ENCODE results near the gene TNFAIP8L1.

TNFAIP8L1 gene

DNA sequence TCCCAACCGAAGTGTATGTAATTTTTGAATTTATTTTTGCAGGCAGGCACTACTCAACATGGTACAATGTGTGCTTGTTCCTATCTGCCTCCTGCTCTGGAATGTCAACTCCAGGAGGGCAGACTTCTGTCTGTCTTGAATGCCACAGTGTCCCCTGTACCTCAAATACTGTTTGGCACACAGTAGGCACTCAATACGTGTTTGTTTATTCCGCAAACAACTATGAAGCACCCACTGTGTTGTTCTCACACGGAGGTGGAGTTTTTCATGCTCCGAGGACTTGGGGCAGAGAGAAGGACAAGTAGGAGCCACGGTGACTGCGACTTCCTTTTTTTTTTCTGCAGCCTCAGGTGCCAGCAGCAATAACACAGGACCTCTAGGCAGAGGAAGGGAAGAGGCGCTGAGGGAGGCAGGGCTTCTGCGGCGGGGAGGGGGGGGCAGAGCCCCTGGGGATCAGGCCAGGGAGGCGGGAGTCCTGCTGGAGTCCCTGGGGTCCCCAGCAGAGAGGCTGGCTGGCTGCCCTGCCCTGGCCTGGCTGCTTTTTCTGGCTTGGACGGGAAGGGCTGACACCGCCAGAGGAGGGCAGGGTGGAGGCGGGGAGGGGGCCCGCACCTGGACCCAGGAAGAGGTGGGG lies 29.3 kb upstream of the TNFAIP8L1 start:
- no peak for DNase-seq (ENCODE audit: low read depth in 2 of 2)

DNA sequence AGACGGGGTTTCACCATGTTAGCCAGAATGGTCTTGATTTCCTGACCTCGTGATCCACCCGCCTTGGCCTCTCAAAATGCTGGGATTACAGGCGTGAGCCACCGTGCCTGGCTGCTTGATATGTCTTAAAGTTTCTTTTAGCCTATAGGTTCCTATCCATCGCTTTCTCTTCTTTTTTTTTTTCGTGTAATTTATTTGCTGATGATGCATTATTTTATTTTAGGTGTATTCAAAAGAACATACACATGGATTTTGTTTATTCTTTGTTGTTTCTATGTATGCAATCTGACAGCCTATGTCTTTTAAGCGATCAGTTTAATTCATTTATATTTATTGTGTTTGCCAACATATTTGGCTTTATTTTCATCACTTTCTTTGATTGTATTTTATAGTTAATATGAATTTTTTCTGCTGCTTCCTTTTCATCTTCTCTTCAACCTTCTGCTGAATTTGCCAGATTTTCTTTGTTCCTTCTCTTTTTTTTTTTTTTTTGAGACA lies 26.0 kb upstream of the TNFAIP8L1 start:
- DNase-seq (ENCODE audit: low read depth in 2 of 2) = no peak

GRCh38 chr19:4618019-4618418 lies 21.3 kb upstream of the TNFAIP8L1 start:
- DNase-seq (ENCODE audit: low read depth in 2 of 2) = no peak

- DNase-seq (ENCODE audit: low read depth in 2 of 2) = no peak
Observed at GRCh38 chr19:4619668-4620294, 19.5 kb upstream of the TNFAIP8L1 start.

GRCh38 chr19:4620675-4621074 lies 18.6 kb upstream of the TNFAIP8L1 start:
- DNase-seq (ENCODE audit: low read depth in 2 of 2) = no peak

DNA sequence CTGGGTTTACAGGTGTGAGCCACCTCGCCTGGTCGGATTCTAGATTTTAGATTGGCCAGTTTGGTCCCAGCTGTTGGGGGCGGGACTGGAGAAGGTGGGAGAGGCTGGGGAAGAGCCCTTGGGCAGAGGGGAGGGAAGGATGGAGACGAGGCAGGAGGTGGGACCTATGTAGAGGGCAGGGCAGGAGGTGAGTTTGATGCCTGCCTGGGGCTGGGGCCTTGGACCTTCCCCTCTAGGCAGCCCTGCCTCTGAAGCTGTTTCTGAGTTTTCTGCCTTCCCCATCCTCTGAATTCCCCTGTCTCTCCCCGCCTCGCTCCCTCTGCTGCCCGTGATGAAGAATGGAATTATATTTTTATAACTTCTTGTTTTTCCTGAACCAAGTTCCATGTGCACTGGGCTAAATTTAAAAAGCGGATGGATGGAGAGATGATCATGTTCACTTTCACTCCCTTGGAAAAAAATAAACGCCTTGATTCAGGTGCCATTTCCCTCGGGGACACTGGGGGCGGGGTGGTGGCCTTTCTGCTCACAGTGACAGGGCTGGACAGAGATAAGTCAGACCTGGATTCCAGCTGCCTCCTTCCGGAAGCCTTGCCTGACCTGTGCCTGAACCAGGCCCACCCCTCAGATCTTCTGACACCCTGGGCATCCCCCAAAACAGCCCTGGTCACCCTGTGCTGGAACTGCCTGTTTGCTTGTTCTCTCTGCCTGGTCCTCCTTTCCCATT lies 16.5 kb upstream of the TNFAIP8L1 start:
- DNase-seq (ENCODE audit: low read depth in 2 of 2) = no peak

GRCh38 chr19:4624301-4624700 lies 15.0 kb upstream of the TNFAIP8L1 start:
- DNase-seq (ENCODE audit: low read depth in 2 of 2) = no peak

DNA sequence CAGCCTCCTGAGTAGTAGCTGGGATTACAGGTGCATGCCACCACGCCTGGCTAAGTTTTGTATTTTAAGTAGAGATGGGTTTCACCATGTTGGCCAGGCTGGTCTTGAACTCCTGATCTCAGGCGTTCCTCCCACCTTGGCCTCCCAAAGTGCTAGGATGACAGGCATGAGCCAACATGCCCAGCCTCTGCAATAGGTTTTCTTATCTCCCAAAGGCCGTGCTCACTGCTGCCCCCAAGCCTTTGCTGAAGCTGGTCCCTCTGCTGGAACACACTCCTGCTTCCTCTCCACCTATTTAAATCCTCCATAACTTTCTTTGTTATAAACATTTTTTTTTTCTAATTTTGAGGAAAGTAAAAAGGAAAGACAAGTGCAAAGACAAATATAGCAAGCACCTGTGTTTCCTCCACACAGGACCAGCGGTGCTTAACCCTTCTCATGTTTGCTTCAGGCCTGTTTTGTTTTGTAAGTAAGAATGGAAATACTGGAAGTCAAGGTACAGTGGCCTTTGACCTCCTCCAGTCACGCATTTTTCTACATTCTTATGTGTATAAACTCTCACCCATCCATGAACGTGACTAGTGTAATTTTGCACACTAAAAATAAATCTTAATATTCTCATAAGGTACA lies 14.5 kb upstream of the TNFAIP8L1 start:
- no peak for DNase-seq (ENCODE audit: low read depth in 2 of 2)

- DNase-seq (ENCODE audit: low read depth in 2 of 2) = peak in 1 of 2 donors; percentile 25
Observed at GRCh38 chr19:4633140-4633967, 6.0 kb upstream of the TNFAIP8L1 start.

GRCh38 chr19:4635754-4636116 lies 3.6 kb upstream of the TNFAIP8L1 start:
- DNase-seq (ENCODE audit: low read depth in 2 of 2) = no peak

GRCh38 chr19:4636151-4636717 lies 3.1 kb upstream of the TNFAIP8L1 start:
- DNase-seq (ENCODE audit: low read depth in 2 of 2) = peak; percentile 76 to 80

DNA sequence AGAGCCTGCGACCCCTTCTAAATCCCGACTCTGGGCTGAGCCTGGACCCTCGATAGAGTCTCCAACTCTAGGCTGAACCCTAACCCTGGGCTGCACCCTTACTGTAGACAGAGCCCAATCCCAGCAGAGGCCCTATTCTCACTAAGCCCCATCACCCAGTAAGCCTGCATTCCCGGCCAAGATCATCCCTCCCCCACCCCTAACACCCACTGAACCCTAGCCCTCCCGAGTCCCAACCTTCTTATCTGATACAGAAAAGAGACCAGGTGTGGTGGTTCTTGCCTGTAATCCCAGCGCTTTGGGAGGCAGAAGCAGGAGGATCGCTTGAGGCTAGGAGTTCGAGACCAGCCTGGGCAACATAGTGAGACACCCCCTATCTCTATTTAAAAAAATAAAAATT lies 2.6 kb upstream of the TNFAIP8L1 start:
- no peak for DNase-seq (ENCODE audit: low read depth in 2 of 2)

GRCh38 chr19:4638317-4638716 lies 999 bp upstream of the TNFAIP8L1 start:
- no peak for DNase-seq (ENCODE audit: low read depth in 2 of 2)

DNA sequence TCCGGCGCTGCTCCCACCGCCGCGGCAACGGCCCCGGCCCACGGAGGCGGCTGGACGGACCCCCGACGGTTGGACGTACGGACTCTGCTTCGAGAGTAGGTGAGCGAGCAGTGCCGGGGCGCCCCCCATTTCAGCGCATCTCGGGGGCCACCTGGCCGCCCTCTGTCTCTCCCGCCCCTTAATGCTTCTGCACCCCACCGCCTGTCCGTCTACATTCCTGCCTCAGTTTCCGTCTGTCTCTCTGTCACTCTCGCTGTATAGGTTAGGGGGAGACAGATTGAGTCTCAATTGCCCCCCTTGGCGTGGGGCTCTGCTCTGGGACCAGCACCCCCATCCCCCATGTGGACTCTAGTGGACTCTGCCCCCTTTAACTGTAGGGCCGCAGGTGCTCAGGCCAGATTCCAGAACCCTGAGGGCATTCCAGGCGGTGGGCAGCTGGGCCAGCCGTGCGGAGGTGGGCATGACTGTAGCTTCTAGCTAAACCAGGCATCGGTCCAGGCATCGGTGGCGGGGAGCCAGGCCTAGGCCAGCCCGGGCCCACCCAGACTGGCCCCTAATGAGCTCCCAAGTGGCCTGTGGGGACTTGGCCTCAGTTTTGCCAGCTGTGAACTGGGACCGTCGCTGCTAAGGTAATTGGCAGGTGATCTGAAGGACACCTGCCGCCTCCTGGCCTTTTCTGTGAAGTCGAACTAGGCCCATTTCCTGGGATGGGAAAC lies 373 bp downstream of the TNFAIP8L1 start:
- DNase-seq (ENCODE audit: low read depth in 2 of 2) = no peak

- no peak for DNase-seq (ENCODE audit: low read depth in 2 of 2)
Observed at GRCh38 chr19:4640247-4641000, 1.1 kb downstream of the TNFAIP8L1 start.

- no peak for DNase-seq (ENCODE audit: low read depth in 2 of 2)
Observed at GRCh38 chr19:4641132-4641531, 1.8 kb downstream of the TNFAIP8L1 start.

GRCh38 chr19:4642625-4643024 lies 3.3 kb downstream of the TNFAIP8L1 start:
- DNase-seq (ENCODE audit: low read depth in 2 of 2) = no peak

DNA sequence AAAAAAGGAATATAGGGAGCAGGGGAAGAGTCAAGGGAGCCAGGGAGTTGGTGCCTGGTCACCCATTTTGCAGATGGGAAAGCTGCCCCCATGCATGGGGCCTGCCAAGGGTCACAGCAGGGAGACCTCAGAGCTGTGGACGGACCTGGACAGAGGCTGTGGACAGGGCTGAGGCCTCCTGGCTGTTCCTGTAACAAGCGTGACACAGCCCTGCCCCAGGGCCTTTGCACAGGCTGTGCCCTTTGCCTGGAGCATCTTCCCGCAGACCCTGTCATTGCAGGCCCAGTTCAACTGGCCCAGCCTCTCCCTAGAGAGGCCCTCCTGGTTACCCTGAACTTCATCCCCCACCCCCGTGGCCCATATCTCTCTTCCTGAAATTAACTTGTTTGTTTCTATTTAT lies 6.4 kb downstream of the TNFAIP8L1 start:
- no peak for DNase-seq (ENCODE audit: low read depth in 2 of 2)

GRCh38 chr19:4647676-4648644 lies 8.6 kb downstream of the TNFAIP8L1 start:
- DNase-seq (ENCODE audit: low read depth in 2 of 2) = no peak

All from stimulated activated CD4-positive, alpha-beta T cell treated with anti-CD3 and anti-CD28 coated beads, Interleukin-1b, Interleukin-23, amount 100 ng/mL, for 4 hours (primary cell).